GM12878 (cell line): ENCODE measurements around the gene VEPH1.

Experiments
- CTCF ChIP-seq, 3 experiments: IDR thresholded peaks in 2 of 3; conservative IDR thresholded peaks in 1 of 3; 2 replicates each; pipeline ENCODE4 v1.5.1; 2011; ENCODE audit warnings: low read depth in 3 of 3, low read length in 3 of 3, mild to moderate bottlenecking in 3 of 3, control low read depth in 2 of 3, moderate library complexity in 2 of 3, inconsistent platforms in 1 of 3, mixed read lengths in 1 of 3; ENCODE audit not compliant: control insufficient read depth in 2 of 3, insufficient read depth in 1 of 3; ENCODE audit errors: extremely low read depth in 1 of 3
- EGR1 ChIP-seq, 2 experiments: IDR thresholded peaks; 1 replicate in 1 of 2; 2 replicates in 1 of 2; pipeline ENCODE4 v1.6.1; 2011 to 2012; ENCODE audit warnings: low read depth in 2 of 2, low read length in 2 of 2, borderline replicate concordance in 1 of 2, mild to moderate bottlenecking in 1 of 2, moderate library complexity in 1 of 2
- EZH2 ChIP-seq: IDR thresholded peaks from 2 replicates; pipeline ENCODE4 v1.6.1; 2012; ENCODE audit warnings: low read depth, mild to moderate bottlenecking, control low read depth, inconsistent platforms, low read length, borderline replicate concordance; ENCODE audit not compliant: control insufficient read depth
- FOXM1 ChIP-seq: IDR thresholded peaks from 2 replicates; pipeline ENCODE4 v1.6.1; 2012; ENCODE audit warnings: low read depth, mild to moderate bottlenecking, inconsistent platforms, low read length, moderate library complexity
- HDGF ChIP-seq: fragments of 450-650 bp; IDR thresholded peaks from 2 replicates; pipeline ENCODE4 v1.6.1; 2016; ENCODE audit warnings: antibody characterized with exemption
- NR2F1 ChIP-seq: fragments of 450-650 bp; conservative IDR thresholded peaks from 2 replicates; pipeline ENCODE4 v1.6.1; 2017; ENCODE audit warnings: mild to moderate bottlenecking
- NRF1 ChIP-seq: conservative IDR thresholded peaks from 2 replicates; pipeline ENCODE4 v1.6.1; 2011; ENCODE audit warnings: mild to moderate bottlenecking, low read depth, low read length, improper control_type of control experiment
- TAF1 ChIP-seq: IDR thresholded peaks from 2 replicates; pipeline ENCODE4 v1.6.1; 2011; ENCODE audit warnings: mild to moderate bottlenecking, low read depth, low read length, borderline replicate concordance
- TCF12 ChIP-seq: IDR thresholded peaks from 2 replicates; pipeline ENCODE4 v1.6.1; 2011; ENCODE audit warnings: low read depth, mild to moderate bottlenecking, low read length

GRCh38 chr3:157220211-157220610 is 283.0 kb downstream of the VEPH1 start:
- TF ChIP-seq HDGF = no peak
- no peak for TF ChIP-seq EZH2
- TF ChIP-seq NR2F1 = no peak
- TF ChIP-seq NRF1 = no peak
- TF ChIP-seq EGR1 (IDR thresholded peaks at IDR 0.05; ENCODE audit: borderline replicate concordance in 1 of 2, low read depth in 2 of 2, low read length in 2 of 2) = no peak
- no peak for TF ChIP-seq TCF12
- no peak for TF ChIP-seq TAF1
- no peak for TF ChIP-seq CTCF (IDR thresholded peaks at IDR 0.05 in 2 of 3, conservative IDR thresholded peaks at IDR 0.05 in 1 of 3; ENCODE audit: control insufficient read depth in 2 of 3, extremely low read depth in 1 of 3, insufficient read depth in 1 of 3, low read depth in 3 of 3, low read length in 3 of 3)
- TF ChIP-seq FOXM1 = no peak
